ENCODE results near the gene ZBTB45. TPM values are rescaled to one million over a fixed set of nuclear protein-coding genes. Genes with fewer than 3 reads are reported as not detected.
"Not testable (repeated sequence)": the region's sequence is repeated elsewhere in the genome, so short reads cannot be mapped to it uniquely, and the experiment has no call there.

Gene ZBTB45
- total and polyA plus RNA-seq, 12 donors = 7.1 to 13.3 (median 9.3) TPM

DNA sequence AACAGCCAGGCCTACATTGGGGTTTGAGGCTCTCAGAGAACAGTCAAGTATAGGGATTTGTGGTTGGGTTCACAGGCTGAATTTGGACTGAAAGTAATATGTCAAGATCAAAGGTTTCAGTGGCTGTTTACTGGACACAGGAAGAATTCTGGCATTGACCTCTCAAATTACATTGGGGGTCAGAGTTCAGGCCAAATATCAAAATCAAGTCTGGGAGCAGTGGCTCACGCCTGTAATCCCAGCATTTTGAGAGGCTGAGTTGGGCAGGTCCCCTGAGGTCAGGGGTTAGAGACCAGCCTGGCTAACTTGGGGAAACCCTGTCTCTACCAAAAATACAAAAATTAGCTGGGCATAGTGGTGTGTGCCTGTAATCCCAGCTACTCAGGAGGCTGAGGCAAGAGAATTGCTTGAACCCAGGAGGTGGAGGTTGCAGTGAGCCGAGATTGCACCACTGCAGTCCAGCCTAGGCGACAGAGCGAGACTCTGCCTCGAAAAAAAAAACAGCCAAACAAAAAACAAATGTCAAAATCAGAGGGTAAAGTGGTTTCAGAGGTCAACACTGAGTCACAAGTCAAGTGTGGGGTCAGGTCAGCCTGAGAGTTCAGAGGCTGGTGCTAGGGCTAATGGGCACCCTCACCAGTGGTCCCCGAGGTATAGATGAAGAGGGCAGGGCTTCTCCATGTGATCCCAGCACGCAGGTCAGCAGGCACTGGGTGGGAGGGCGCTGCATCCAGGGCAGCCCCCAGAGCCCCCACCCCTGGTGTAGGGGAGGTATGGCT is 9.3 kb downstream of the ZBTB45 start:
- no peaks in the 10 kb centered on the region for H3K27me3 ChIP-seq
- DNase-seq (no peak), ATAC-seq (no peak)
- peaks cover 0 to 8% (median 0%) of the 10 kb centered on the region in 9 donors for H3K36me3 ChIP-seq
- 81 to 82% methylated on average over 8 of the region's 8 CpGs for WGBS, 2 donors
- H3K9me3 ChIP-seq = peaks cover 0 to 10% (median 0%) of the 10 kb centered on the region in 11 donors
- H3K27ac ChIP-seq = no peak overlapping the region
- intact Hi-C loops (cut with DNase I) = no loop called here
- peaks cover 0 to 19% (median 13%) of the 10 kb centered on the region in 9 donors for H3K4me1 ChIP-seq
- H3K4me3 ChIP-seq = no peak overlapping the region
- TF ChIP-seq, protein P1, sequence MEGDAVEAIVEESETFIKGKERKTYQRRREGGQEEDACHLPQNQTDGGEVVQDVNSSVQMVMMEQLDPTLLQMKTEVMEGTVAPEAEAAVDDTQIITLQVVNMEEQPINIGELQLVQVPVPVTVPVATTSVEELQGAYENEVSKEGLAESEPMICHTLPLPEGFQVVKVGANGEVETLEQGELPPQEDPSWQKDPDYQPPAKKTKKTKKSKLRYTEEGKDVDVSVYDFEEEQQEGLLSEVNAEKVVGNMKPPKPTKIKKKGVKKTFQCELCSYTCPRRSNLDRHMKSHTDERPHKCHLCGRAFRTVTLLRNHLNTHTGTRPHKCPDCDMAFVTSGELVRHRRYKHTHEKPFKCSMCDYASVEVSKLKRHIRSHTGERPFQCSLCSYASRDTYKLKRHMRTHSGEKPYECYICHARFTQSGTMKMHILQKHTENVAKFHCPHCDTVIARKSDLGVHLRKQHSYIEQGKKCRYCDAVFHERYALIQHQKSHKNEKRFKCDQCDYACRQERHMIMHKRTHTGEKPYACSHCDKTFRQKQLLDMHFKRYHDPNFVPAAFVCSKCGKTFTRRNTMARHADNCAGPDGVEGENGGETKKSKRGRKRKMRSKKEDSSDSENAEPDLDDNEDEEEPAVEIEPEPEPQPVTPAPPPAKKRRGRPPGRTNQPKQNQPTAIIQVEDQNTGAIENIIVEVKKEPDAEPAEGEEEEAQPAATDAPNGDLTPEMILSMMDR (IDR thresholded peaks at IDR 0.05) = no peak

DNA sequence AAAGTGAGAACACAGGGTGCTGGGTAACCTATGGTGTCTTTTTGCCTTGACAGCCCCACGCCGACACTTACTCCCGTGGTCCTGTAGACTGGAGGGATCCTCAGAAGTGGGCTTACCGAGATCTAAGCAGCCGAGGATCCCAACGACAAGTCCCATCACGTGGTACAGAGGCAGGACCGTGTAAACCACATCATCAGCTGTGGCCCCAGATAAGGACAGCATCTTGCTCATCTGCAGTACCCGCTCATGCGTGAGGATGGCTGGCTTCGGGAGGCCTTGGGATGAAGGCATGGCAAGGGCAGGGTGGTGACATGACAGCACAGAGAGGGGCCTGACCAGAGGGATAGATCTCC is 9.9 kb downstream of the ZBTB45 start:
- Histone ChIP-seq H3K4me1 (peaks cover 0 to 14% (median 7%) of the 10 kb centered on the region in 9 donors), H3K4me3 (no peak overlapping the region), H3K36me3 (peaks cover 0 to 8% (median 0%) of the 10 kb centered on the region in 9 donors), H3K27me3 (no peaks in the 10 kb centered on the region), H3K27ac (no peak overlapping the region), H3K9me3 (peaks cover 0 to 10% (median 0%) of the 10 kb centered on the region in 11 donors)
- intact Hi-C loops (cut with DNase I) = no loop called here
- DNase-seq (no peak), ATAC-seq (no peak)
- WGBS, 2 donors = 87 to 90% methylated on average over 11 of the region's 11 CpGs
- TF ChIP-seq, protein P1 (IDR thresholded peaks at IDR 0.05) = no peak

DNA sequence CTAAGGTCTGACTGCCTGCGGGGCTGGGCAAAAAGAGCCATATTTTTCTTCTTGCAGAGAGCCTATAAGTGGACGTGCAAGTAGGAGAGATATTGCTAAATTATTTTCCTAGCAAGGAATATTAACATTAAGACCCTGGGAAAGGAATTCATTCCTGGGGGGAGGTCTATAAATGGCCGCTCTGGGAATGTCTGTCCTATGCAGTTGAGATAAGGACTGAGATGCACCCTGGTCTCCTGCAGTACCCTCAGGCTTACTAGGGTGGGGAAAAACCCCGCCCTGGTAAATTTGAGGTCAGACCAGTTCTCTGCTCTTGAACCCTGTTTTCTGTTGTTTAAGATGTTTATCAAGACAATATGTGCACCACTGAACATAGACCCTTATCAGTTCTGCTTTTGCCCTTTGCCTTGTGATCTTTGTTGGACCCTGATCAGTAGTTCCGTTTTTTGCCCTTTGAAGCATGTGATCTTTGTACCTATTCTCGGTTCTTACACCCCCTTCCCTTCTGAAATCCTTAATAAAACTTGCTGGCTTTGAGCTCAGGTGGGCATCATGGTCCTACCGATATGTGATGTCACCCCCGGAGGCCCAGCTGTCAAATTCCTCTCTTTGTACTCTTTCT is 11.9 kb downstream of the ZBTB45 start:
- H3K4me1 ChIP-seq; H3K36me3 ChIP-seq; ATAC-seq; H3K9me3 ChIP-seq; H3K4me3 ChIP-seq; DNase-seq; H3K27me3 ChIP-seq; intact Hi-C loops (cut with DNase I); H3K27ac ChIP-seq: not testable (repeated sequence)
- 69 to 71% methylated on average over 8 of the region's 8 CpGs for WGBS, 2 donors

DNA sequence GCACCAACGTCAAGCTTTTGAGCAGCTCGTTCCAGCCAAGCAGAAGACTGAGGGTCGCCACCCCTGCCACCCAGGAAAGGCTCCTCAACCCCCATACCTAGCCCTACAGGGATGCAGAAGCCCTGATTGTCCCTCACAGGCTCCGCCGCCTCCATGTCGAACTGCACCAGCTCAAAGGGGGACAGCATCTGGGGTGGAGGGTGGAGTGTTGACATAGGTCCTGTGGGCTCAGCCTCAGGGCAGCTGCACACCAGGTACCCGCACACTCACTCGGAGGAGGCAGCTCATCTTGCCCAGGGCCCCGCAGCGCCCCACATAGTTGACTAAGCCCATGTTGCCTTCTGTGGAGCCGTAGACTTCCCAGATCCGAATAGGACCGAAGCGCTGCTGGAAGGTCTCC is 19.4 kb downstream of the ZBTB45 start:
- H3K4me3 ChIP-seq = peak overlapping the region in 9 of 10 donors; percentile 50 to 74 (median 62)
- no peaks in the 10 kb centered on the region for H3K9me3 ChIP-seq
- TF ChIP-seq, protein P1 (IDR thresholded peaks at IDR 0.05) = no peak
- intact Hi-C loops (cut with DNase I) = no loop called here
- no peaks in the 10 kb centered on the region for H3K36me3 ChIP-seq
- H3K27me3 ChIP-seq = no peaks in the 10 kb centered on the region
- ATAC-seq = no peak
- peaks cover 2 to 29% (median 18%) of the 10 kb centered on the region in 9 donors for H3K4me1 ChIP-seq
- 91 to 95% methylated on average over 14 of the region's 14 CpGs for WGBS, 2 donors
- DNase-seq = no peak
- H3K27ac ChIP-seq = peak overlapping the region in 3 of 10 donors; percentile 77 to 92 (median 88)

Measured in heart right ventricle (tissue), 16 donors.